ENCODE results near the gene CIZ1. TPM values are rescaled to one million over a fixed set of nuclear protein-coding genes. Genes with fewer than 3 reads are reported as not detected.
"Not testable (repeated sequence)": the region's sequence is repeated elsewhere in the genome, so short reads cannot be mapped to it uniquely, and the experiment has no call there.

The CIZ1 gene
- total RNA-seq, 1 donor from 2014 or later: 156 TPM

DNA sequence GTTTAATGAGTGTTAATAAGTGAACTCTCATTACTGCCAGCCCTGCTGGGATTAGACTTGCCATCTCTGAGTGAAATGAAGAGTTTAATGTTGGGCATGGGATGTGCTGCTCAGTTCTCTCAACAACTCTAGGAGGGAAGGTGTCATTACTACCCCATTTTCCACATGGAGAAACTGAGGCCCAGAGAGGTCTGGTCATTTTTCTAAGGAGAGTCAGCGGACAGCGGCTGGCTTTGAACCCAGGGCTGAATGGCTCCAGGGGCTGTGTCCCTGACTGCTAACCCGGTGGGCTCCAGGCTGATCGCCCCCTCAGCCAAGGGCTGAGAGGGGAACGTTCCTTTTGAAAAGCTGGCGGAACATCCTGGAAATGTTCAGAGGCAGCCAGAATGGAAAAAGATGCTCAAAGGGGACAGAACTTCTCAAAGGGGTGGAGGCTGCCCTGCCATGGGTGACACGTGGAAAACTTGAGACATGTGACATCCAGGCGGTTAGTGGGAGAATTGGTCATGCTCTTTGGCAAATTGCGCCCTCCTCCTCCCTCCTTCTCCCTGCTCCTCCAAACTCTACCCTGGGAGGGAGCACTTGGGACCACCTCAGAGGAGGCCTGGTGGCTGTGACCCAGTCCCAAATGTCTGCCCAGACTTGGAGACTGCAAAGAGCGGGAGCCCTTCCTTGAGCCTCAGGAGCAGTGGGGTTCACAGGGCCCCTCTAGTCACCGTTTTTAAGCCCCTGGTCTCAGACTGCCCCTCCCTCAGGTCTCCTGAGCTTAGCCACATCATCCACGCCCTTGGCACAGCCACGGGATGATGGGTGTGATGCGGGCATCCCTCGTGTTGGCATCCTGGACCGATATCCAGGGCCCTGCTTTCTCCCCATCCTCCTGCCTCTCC lies 40.5 kb upstream of the CIZ1 start:
- no peak for TF ChIP-seq CTCF (IDR thresholded peaks at IDR 0.05; ENCODE audit: unreplicated experiment)
- no peak for DNase-seq (ENCODE audit: low spot score)
- H3K27ac Mint-ChIP-seq (ENCODE audit: unreplicated experiment): no peak overlapping the region
- no peaks in the 10 kb centered on the region for H3K9me3 Mint-ChIP-seq (ENCODE audit: unreplicated experiment)
- peaks cover 4% of the 10 kb centered on the region for H3K27me3 Mint-ChIP-seq (ENCODE audit: unreplicated experiment)
- no peak overlapping the region for H3K4me3 Mint-ChIP-seq (ENCODE audit: unreplicated experiment)
- H3K4me1 Mint-ChIP-seq (ENCODE audit: unreplicated experiment): peaks cover 5% of the 10 kb centered on the region
- H3K36me3 Mint-ChIP-seq (ENCODE audit: low read depth, unreplicated experiment): no peaks in the 10 kb centered on the region

GRCh38 chr9:128230897-128231296 lies 39.5 kb upstream of the CIZ1 start:
- DNase-seq (ENCODE audit: low spot score); H3K36me3 Mint-ChIP-seq (ENCODE audit: low read depth, unreplicated experiment); H3K4me1 Mint-ChIP-seq (ENCODE audit: unreplicated experiment); H3K9me3 Mint-ChIP-seq (ENCODE audit: unreplicated experiment); H3K27ac Mint-ChIP-seq (ENCODE audit: unreplicated experiment); H3K4me3 Mint-ChIP-seq (ENCODE audit: unreplicated experiment): not testable (repeated sequence)
- H3K27me3 Mint-ChIP-seq (ENCODE audit: unreplicated experiment): peaks cover 10% of the 10 kb centered on the region

DNA sequence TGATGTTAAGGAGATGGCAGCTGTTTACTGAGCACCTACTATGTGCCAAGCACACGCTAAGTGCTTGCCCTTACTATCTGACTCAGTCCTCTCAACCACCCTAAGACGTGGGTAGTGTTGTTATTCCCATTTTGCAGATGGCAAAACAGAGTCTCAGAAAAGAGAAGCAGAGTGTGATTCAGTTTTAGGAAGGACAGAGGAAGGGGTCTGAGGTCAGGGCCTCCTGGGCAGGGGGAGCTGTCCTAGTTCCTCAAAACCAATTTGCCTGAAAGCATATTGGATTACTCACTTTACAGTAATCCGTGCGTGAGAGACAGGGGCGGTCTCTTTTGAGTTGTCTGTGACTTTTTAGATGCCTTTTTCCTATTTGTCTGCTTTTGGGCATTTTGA lies 35.0 kb upstream of the CIZ1 start:
- no peaks in the 10 kb centered on the region for H3K4me1 Mint-ChIP-seq (ENCODE audit: unreplicated experiment)
- H3K27me3 Mint-ChIP-seq (ENCODE audit: unreplicated experiment): peaks cover 11% of the 10 kb centered on the region
- TF ChIP-seq CTCF (IDR thresholded peaks at IDR 0.05; ENCODE audit: unreplicated experiment): no peak
- no peak for DNase-seq (ENCODE audit: low spot score)
- H3K9me3 Mint-ChIP-seq (ENCODE audit: unreplicated experiment): no peaks in the 10 kb centered on the region
- no peaks in the 10 kb centered on the region for H3K36me3 Mint-ChIP-seq (ENCODE audit: low read depth, unreplicated experiment)
- no peak overlapping the region for H3K4me3 Mint-ChIP-seq (ENCODE audit: unreplicated experiment)
- no peak overlapping the region for H3K27ac Mint-ChIP-seq (ENCODE audit: unreplicated experiment)

DNA sequence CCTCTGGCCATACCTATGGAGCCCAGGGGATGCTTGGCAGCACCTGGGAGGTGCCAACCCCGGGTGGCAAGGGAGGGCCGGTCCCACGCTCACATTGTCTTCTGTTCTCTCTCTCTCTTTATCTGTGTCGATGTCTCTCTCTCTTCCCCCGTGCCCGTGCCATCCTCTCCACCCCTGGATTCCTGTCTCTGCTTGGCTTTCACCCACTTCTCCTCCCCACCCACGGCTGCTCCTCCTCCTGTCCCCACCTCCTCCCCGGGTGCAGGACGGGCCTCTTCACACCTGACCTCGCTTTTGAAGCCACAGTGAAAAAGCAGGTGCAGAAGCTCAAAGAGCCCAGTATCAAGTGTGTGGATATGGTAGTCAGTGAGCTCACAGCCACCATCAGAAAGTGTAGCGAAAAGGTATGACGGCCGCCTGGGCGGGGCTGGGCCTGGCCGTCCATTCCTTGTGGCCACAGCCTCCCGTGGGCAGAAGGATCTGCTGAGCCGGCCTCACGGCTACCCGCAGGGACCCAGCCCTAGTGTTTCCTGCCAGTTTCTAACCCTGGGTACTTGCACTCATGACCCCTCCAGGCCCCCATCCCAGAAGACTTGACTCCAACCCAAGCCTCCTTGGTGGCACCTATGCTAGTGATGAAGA lies 34.5 kb upstream of the CIZ1 start:
- H3K36me3 Mint-ChIP-seq (ENCODE audit: low read depth, unreplicated experiment): no peaks in the 10 kb centered on the region
- no peak for TF ChIP-seq CTCF (IDR thresholded peaks at IDR 0.05; ENCODE audit: unreplicated experiment)
- H3K4me1 Mint-ChIP-seq (ENCODE audit: unreplicated experiment): no peaks in the 10 kb centered on the region
- no peak overlapping the region for H3K4me3 Mint-ChIP-seq (ENCODE audit: unreplicated experiment)
- peaks cover 13% of the 10 kb centered on the region for H3K27me3 Mint-ChIP-seq (ENCODE audit: unreplicated experiment)
- no peak overlapping the region for H3K27ac Mint-ChIP-seq (ENCODE audit: unreplicated experiment)
- H3K9me3 Mint-ChIP-seq (ENCODE audit: unreplicated experiment): no peaks in the 10 kb centered on the region
- DNase-seq (ENCODE audit: low spot score): no peak

GRCh38 chr9:128224877-128225276 lies 33.5 kb upstream of the CIZ1 start:
- peaks cover 16% of the 10 kb centered on the region for H3K27me3 Mint-ChIP-seq (ENCODE audit: unreplicated experiment)
- H3K4me3 Mint-ChIP-seq (ENCODE audit: unreplicated experiment): no peak overlapping the region
- no peaks in the 10 kb centered on the region for H3K36me3 Mint-ChIP-seq (ENCODE audit: low read depth, unreplicated experiment)
- no peaks in the 10 kb centered on the region for H3K4me1 Mint-ChIP-seq (ENCODE audit: unreplicated experiment)
- H3K27ac Mint-ChIP-seq (ENCODE audit: unreplicated experiment): no peak overlapping the region
- DNase-seq (ENCODE audit: low spot score): no peak
- TF ChIP-seq CTCF (IDR thresholded peaks at IDR 0.05; ENCODE audit: unreplicated experiment): no peak
- no peaks in the 10 kb centered on the region for H3K9me3 Mint-ChIP-seq (ENCODE audit: unreplicated experiment)
